Femur (tissue), 1 donor: Measurements from ENCODE around the gene ARIH2.
"Not testable (repeated sequence)": the region's sequence is repeated elsewhere in the genome, so short reads cannot be mapped to it uniquely, and the experiment has no call there.

Experiments
- DNase-seq: peaks from one replicate; pipeline ENCODE4 v3.0.0-alpha.2; 2017

The ARIH2 gene

GRCh38 chr3:49004352-49005302 lies 86.0 kb downstream of the ARIH2 start:
- DNase-seq, result peak; percentile 63

- DNase-seq, result no peak
Measured at GRCh38 chr3:49005303-49005680, 86.7 kb downstream of the ARIH2 start.

- DNase-seq, result no peak
Measured at GRCh38 chr3:49005998-49006397, 87.4 kb downstream of the ARIH2 start.

- peak; percentile 62 for DNase-seq
Measured at GRCh38 chr3:49006408-49007067, 87.9 kb downstream of the ARIH2 start.

GRCh38 chr3:49007068-49007770 lies 88.6 kb downstream of the ARIH2 start, which contains the start of gene WDR6:
Gene WDR6, plus strand, starts transcription at chr3:49007391. Its CDS starts 41 bp downstream, at chr3:49007432.
- DNase-seq, result peak; percentile 97

- peak; percentile 94 for DNase-seq
Measured at GRCh38 chr3:49007771-49008528, 89.3 kb downstream of the ARIH2 start.

- not testable (repeated sequence) for DNase-seq
Measured at GRCh38 chr3:49008627-49009026, 90.0 kb downstream of the ARIH2 start.

GRCh38 chr3:49009396-49009795 lies 90.8 kb downstream of the ARIH2 start:
- no peak for DNase-seq

- peak; percentile 20 for DNase-seq
Measured at GRCh38 chr3:49012441-49013017, 93.9 kb downstream of the ARIH2 start.

GRCh38 chr3:49013113-49013737 lies 94.6 kb downstream of the ARIH2 start:
- DNase-seq, result no peak

GRCh38 chr3:49013738-49014660 lies 95.4 kb downstream of the ARIH2 start:
- no peak for DNase-seq

GRCh38 chr3:49015072-49015471 lies 96.4 kb downstream of the ARIH2 start:
- DNase-seq, result no peak

GRCh38 chr3:49015765-49016164 lies 97.1 kb downstream of the ARIH2 start:
- DNase-seq, result no peak

GRCh38 chr3:49016414-49017228 lies 98.0 kb downstream of the ARIH2 start:
- peak; percentile 20 for DNase-seq

- DNase-seq, result peak; percentile 30
Measured at GRCh38 chr3:49017229-49017970, 98.8 kb downstream of the ARIH2 start.

- DNase-seq, result peak; percentile 80
Measured at GRCh38 chr3:49017971-49018706, 99.5 kb downstream of the ARIH2 start, which contains the start of gene DALRD3. Gene DALRD3, minus strand, starts transcription at chr3:49018580. Its CDS starts 16 bp downstream, at chr3:49018564.

GRCh38 chr3:49018707-49019006 lies 100.0 kb downstream of the ARIH2 start:
- no peak for DNase-seq

- DNase-seq, result no peak
Measured at GRCh38 chr3:49019941-49020329, 101.3 kb downstream of the ARIH2 start.
